Astrocyte of the spinal cord (primary cell): Measurements from ENCODE around the gene MMP21.

Experiments used
- DNase-seq: peaks from one replicate; pipeline ENCODE4 v3.0.0; 2011; ENCODE audit warnings: low read depth, low spot score
- H3K4me3 ChIP-seq: 2 replicates; pipeline ENCODE4 v1.5.1; 2011; ENCODE audit warnings: low read depth, mild to moderate bottlenecking, low read length, moderate library complexity
- in situ Hi-C: cut with HindIII; loops from 2 replicates; pipeline ENCODE4 v1.10.0; 2017; ENCODE audit warnings: low sequenced_read_pairs
- TF ChIP-seq, protein P1 (sequence below): IDR thresholded peaks from 2 replicates; pipeline ENCODE4 v1.5.1; 2012; ENCODE audit warnings: low read depth, mild to moderate bottlenecking, low read length, inconsistent platforms

The MMP21 gene

DNA sequence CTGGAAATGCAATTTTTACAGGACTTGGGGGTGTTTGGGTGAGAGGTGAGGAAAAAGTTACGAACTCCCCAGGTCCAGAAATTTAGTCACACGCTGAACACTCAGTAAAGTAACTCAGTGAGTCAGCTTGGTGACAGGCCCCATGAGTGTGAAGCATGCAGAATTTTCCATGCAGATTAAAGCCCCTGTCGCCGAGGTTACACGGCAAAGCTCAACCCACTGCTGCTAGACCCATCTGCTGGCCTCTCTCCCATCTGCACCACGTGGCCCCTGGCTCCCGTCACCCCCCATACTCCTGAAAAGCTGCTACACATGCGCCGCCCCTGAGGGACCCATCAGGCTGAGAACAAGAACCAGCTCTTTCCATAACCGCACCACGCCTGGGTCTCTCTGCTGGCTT, 7.0 kb upstream of the MMP21 start:
- in situ Hi-C loops, result no loop called here
- no peak for DNase-seq
- H3K4me3 ChIP-seq, result no peak overlapping the region
- TF ChIP-seq, protein P1, sequence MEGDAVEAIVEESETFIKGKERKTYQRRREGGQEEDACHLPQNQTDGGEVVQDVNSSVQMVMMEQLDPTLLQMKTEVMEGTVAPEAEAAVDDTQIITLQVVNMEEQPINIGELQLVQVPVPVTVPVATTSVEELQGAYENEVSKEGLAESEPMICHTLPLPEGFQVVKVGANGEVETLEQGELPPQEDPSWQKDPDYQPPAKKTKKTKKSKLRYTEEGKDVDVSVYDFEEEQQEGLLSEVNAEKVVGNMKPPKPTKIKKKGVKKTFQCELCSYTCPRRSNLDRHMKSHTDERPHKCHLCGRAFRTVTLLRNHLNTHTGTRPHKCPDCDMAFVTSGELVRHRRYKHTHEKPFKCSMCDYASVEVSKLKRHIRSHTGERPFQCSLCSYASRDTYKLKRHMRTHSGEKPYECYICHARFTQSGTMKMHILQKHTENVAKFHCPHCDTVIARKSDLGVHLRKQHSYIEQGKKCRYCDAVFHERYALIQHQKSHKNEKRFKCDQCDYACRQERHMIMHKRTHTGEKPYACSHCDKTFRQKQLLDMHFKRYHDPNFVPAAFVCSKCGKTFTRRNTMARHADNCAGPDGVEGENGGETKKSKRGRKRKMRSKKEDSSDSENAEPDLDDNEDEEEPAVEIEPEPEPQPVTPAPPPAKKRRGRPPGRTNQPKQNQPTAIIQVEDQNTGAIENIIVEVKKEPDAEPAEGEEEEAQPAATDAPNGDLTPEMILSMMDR, result no peak

DNA sequence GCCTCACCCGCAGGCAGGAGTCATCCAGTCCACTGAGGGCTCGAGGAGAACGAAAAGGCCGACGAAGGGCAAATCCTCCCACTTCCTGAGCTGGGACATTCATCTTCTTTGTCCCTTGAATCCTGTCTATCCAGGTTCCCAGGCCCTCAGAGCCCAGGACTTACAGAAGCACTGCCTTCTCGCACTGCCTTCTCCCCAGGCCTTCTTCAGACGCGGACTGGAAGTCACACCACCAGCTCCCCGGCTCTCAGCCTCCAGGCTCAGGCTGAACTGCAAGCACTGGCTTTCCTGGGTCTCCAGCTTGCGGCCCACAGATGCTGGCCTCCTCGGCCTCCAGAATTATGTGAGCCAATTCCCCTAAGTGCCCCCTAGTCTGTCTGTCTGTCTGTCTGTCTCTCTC, 6.4 kb upstream of the MMP21 start:
- no peak overlapping the region for H3K4me3 ChIP-seq
- TF ChIP-seq, protein P1, result no peak
- DNase-seq, result no peak
- in situ Hi-C loops, result no loop called here

DNA sequence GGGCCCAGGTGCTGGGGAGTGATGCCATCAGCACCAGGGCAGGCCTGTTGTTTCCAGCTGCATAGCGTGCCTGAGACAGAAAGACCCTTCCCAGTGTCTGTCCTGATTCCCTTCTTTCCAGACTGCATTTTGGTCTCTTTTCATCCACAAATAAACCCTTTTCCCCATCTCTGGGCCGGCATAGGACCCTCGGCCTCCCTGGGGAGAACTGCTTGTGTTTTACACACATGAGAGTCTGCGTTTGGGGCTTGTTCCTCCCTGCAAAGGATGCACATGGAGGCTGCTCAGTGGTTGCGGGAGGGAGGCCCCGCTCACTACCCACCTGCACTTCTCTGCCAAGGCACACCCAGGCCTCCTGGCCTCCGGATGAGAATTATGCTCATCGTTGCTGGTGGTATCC, 5.8 kb upstream of the MMP21 start:
- TF ChIP-seq, protein P1, result no peak
- in situ Hi-C loops, result no loop called here
- no peak overlapping the region for H3K4me3 ChIP-seq
- DNase-seq, result no peak

DNA sequence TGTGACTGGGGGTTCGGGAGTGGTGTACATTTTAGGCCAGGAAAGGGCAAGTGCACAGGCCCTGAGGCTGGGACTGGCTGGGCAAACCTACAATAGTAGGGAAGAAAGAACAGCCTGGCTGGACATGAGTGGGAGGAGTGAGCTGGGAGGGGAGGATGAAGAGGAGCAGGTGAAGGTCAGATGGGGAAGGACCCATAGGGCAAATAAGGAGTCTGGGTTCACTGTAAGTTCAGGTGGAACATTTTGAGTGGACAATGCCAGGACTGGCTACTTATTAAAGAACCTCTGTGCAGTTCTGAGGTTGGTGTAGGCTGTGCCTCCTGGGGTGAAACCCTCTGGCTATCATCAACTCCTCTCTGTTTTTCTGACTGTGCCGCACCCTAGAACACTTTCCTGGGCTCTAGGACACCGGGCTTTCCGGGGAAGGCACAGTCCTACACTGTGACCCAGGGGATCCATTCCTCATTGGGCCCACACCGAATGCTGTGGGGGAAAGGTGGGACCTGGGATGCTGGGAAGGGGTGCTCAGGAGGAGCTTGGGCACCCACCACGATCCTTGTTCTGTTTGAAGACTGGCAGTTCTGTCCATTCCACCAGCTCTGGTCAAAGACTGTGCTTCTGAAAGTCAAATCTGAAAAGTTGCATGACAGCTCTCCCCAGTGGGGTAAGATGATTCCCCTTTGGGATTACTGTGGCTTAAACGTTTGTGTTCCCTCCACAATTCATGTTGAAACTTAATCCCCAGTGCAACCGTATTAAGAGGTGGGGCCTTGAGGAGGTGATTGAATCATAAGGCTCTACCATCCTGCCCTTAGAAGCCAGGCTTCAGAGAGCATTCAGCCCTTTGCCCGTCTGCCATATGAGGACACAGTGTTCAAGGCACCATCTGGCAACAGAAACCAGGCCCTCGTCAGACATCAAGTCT, 4.0 kb upstream of the MMP21 start:
- TF ChIP-seq, protein P1, result no peak
- no peak for DNase-seq
- in situ Hi-C loops, result no loop called here
- H3K4me3 ChIP-seq, result no peak overlapping the region

DNA sequence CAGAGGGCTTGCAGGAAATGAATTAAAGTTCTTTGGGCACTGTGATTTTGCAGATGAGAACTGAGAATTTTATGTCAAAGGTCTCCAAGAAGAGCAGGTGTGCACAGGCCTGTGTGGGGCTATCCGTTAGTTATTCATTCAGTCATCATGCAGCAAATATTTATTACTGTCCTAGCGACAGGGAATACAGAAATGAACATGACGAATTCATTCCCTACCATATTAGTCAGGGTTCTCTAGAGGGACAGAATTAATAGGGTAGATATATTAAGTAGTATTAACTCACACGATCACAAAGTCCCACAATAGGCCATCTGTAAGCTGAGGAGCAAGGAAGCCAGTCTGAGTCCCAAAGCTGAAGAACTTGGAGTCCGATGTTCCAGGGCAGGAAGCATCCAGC, 2.9 kb upstream of the MMP21 start:
- H3K4me3 ChIP-seq, result no peak overlapping the region
- in situ Hi-C loops, result no loop called here
- TF ChIP-seq, protein P1, result no peak
- DNase-seq, result no peak

DNA sequence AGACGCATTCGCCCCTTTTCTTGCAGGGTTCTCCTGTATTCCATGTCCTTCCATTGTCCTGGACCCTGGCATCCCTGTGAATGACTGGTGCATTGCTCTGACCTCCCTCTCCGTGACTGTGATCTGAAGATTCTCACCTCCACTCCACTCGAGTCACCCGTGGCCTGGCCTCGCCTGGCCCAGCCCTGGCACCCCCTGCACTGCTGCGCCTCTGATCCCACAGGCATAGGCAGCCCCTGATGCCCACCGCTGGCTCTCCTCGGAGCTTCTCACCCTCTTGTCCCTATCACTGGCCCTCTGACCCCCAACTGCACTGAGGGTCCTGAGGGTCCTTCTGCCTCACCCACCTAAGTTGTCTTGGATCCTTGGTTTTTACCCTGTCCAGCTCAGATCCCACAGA, 2.2 kb upstream of the MMP21 start:
- TF ChIP-seq, protein P1, result no peak
- DNase-seq, result no peak
- in situ Hi-C loops, result no loop called here
- no peak overlapping the region for H3K4me3 ChIP-seq
